Measurements from ENCODE around the gene DND1. TPM values are rescaled to one million over a fixed set of nuclear protein-coding genes. Genes with fewer than 3 reads are reported as not detected.

DND1 gene
- polyA plus RNA-seq, 4 donors: 0.16 to 3.1 (median 1.9) TPM

Other genes starting within 250 kb of the DND1 start
- gene EIF4EBP3, start 125.9 kb downstream of the DND1 start, polyA plus RNA-seq: 10 to 100 TPM; 20.2 to 100.0 (median 60.7) TPM
- 10 to 100 TPM; 19.0 to 49.9 (median 32.3) TPM for gene SRA1, start 116.1 kb downstream of the DND1 start, polyA plus RNA-seq
- gene APBB3, start 109.0 kb downstream of the DND1 start, polyA plus RNA-seq: 10 to 100 TPM in 3 of 4 donors, 1 to 10 TPM in 1; 9.5 to 22.9 (median 17.4) TPM
- 10 to 100 TPM; 35.7 to 74.6 (median 57.9) TPM for gene SLC35A4, start 108.7 kb downstream of the DND1 start, polyA plus RNA-seq
- gene CD14, start 40.4 kb downstream of the DND1 start, polyA plus RNA-seq: 10 to 100 TPM in 1 of 4 donors, 1 to 10 TPM in 3; 3.1 to 30.3 (median 8.5) TPM
- 10 to 100 TPM in 2 of 4 donors, 1 to 10 TPM in 2; 5.4 to 21.3 (median 9.9) TPM for gene TMCO6, start 34.1 kb downstream of the DND1 start, polyA plus RNA-seq
- 100 to 1,000 TPM in 3 of 4 donors, 10 to 100 TPM in 1; 86.0 to 414 (median 240) TPM for gene NDUFA2, start 25.9 kb downstream of the DND1 start, polyA plus RNA-seq
- gene IK, start 25.7 kb downstream of the DND1 start, polyA plus RNA-seq: 10 to 100 TPM; 60.0 to 96.6 (median 66.8) TPM
- gene WDR55, start 8.7 kb downstream of the DND1 start, polyA plus RNA-seq: 10 to 100 TPM; 20.3 to 28.9 (median 22.4) TPM
- gene HARS1, start 17.8 kb upstream of the DND1 start, polyA plus RNA-seq: 10 to 100 TPM; 35.3 to 47.0 (median 40.7) TPM
- gene HARS2, start 17.9 kb upstream of the DND1 start, polyA plus RNA-seq: 10 to 100 TPM; 21.8 to 38.0 (median 23.2) TPM
- 10 to 100 TPM; 50.3 to 79.2 (median 61.8) TPM for gene ZMAT2, start 26.9 kb upstream of the DND1 start, polyA plus RNA-seq
- under 1 TPM in 2 of 4 donors, not detected in 2; 0.06 to 0.43 TPM for gene PCDHA1, start 112.6 kb upstream of the DND1 start, polyA plus RNA-seq
- gene PCDHA2, start 121.3 kb upstream of the DND1 start, polyA plus RNA-seq: under 1 TPM in 2 of 4 donors, not detected in 2; 0.06 to 0.07 TPM
- under 1 TPM in 2 of 4 donors, not detected in 2; 0.10 to 0.28 TPM for gene PCDHA3, start 127.5 kb upstream of the DND1 start, polyA plus RNA-seq
- under 1 TPM in 2 of 4 donors, not detected in 2; 0.19 to 0.57 TPM for gene PCDHA4, start 133.5 kb upstream of the DND1 start, polyA plus RNA-seq
- under 1 TPM in 2 of 4 donors, not detected in 2; 0.07 to 0.19 TPM for gene PCDHA5, start 148.0 kb upstream of the DND1 start, polyA plus RNA-seq
- under 1 TPM in 2 of 4 donors, not detected in 2; 0.12 to 0.27 TPM for gene PCDHA6, start 154.4 kb upstream of the DND1 start, polyA plus RNA-seq
- gene PCDHA7, start 160.7 kb upstream of the DND1 start, polyA plus RNA-seq: under 1 TPM in 2 of 4 donors, not detected in 2; 0.06 to 0.07 TPM
- under 1 TPM in 2 of 4 donors, not detected in 2; 0.04 to 0.06 TPM for gene PCDHA8, start 167.6 kb upstream of the DND1 start, polyA plus RNA-seq
- gene PCDHA9, start 174.8 kb upstream of the DND1 start, polyA plus RNA-seq: under 1 TPM in 2 of 4 donors, not detected in 2; 0.01 to 0.06 TPM
- under 1 TPM in 2 of 4 donors, not detected in 2; 0.04 to 0.13 TPM for gene PCDHA10, start 182.3 kb upstream of the DND1 start, polyA plus RNA-seq
- under 1 TPM in 2 of 4 donors, not detected in 2; 0.09 to 0.21 TPM for gene PCDHA11, start 195.4 kb upstream of the DND1 start, polyA plus RNA-seq
- gene PCDHA12, start 201.7 kb upstream of the DND1 start, polyA plus RNA-seq: under 1 TPM in 2 of 4 donors, not detected in 2; 0.01 to 0.03 TPM
- gene PCDHA13, start 208.5 kb upstream of the DND1 start, polyA plus RNA-seq: under 1 TPM in 2 of 4 donors, not detected in 2; 0.03 to 0.06 TPM

Measured in small intestine (tissue), 4 donors.